Psoas muscle (tissue), 8 donors: ENCODE measurements around the gene RGS3. TPM values are rescaled to one million over a fixed set of nuclear protein-coding genes. Genes with fewer than 3 reads are reported as not detected.

ENCODE experiments used
- ATAC-seq, 4 donors: fragments of 200-7000 bp; cut with Tn5 transposase; one replicate each; pipeline ENCODE4 v1.9.1; 2020; ENCODE audit warnings: moderate library complexity in 3 of 4, mild to moderate bottlenecking in 2 of 4
- DNase-seq, 2 donors: peaks; one replicate each; pipeline ENCODE4 v3.0.0-alpha.2; 2020
- H3K27ac ChIP-seq: fragments of 200-600 bp; one replicate; pipeline ENCODE4 v1.8.0; 2022
- H3K27me3 ChIP-seq, 3 donors: fragments of 200-600 bp in 1 of 3; one replicate each; pipeline versions ENCODE4 v1.6.1 to v1.8.0; 2013 to 2022; ENCODE audit warnings: low read length in 2 of 3, mild to moderate bottlenecking in 2 of 3, moderate library complexity in 1 of 3; ENCODE audit not compliant: insufficient read depth in 3 of 3
- H3K36me3 ChIP-seq, 2 donors: fragments of 200-600 bp in 1 of 2; one replicate each; pipeline versions ENCODE4 v1.6.1 to v1.8.0; 2013 to 2022; ENCODE audit warnings: low read depth in 1 of 2, mild to moderate bottlenecking in 1 of 2, moderate library complexity in 1 of 2; ENCODE audit not compliant: insufficient read depth in 1 of 2
- H3K4me1 ChIP-seq: fragments of 200-600 bp; one replicate; pipeline ENCODE4 v1.8.0; 2022
- H3K4me3 ChIP-seq: fragments of 200-600 bp; one replicate; pipeline ENCODE4 v1.8.0; 2022; ENCODE audit warnings: mild to moderate bottlenecking
- H3K9me3 ChIP-seq: fragments of 200-600 bp; one replicate; pipeline ENCODE4 v1.8.0; 2022
- CTCF ChIP-seq: fragments of 200-600 bp; IDR thresholded peaks from one replicate; pipeline ENCODE4 v1.8.0; 2022; ENCODE audit warnings: antibody characterized with exemption
- WGBS, 3 donors: extraction: QIAGEN DNeasy Blood & Tissue Kit; methylation state at CpG; one replicate each; pipeline versions ENCODE4 v1.1.6 to v1.1.7; 2013; 5-methylcytosine and 5-hydroxymethylcytosine counted together
- intact Hi-C, 2 donors: fragments of 100-400 bp; cut with DNase I; formaldehyde crosslinking; loops; one replicate each; pipeline versions ENCODE4 v1.11.0 to v1.14.2; 2022
- polyA plus RNA-seq, 3 donors: library from polyadenylated mRNA; stranded (reverse); fragments of 200-250 nt; gene quantifications; one replicate each; pipeline ENCODE4 v1.2.3, GENCODE V29; 2013
- total RNA-seq, 4 donors: library from RNA; stranded (reverse); fragmentation: NEBNext Ultra II Directional in 2 of 4; extraction: Animal tissue kit (Norgen Biotek cat#: 25700) in 2 of 4; gene quantifications; one replicate each; pipeline versions ENCODE4 v1.2.1 to v1.2.4, GENCODE V29; 2021 to 2023
- donor health status: healthy with polysubstance abuse.
- donor health status: DM: no; HTN: no; CAD: no; lungs with moderate emphysema.
- donor health status: Bipolar disorder and iron deficiency.
- donor health status: healthy.
- donor health status: DM: yes; HTN: yes; CAD: no.
- donor health status: DM: no; HTN: no; CAD: no.
- donor health status: DM: no; HTN: no; CAD: no.
- donor health status: DM: yes; HTN: yes; CAD: no.

RGS3 gene
- total and polyA plus RNA-seq, 7 donors = 7.1 to 38.1 (median 14.6) TPM

- Histone ChIP-seq H3K27me3 (no peaks in the 10 kb centered on the region), H3K4me1 (peaks cover 34% of the 10 kb centered on the region), H3K9me3 (no peaks in the 10 kb centered on the region), H3K36me3 (peaks cover 0 to 15% of the 10 kb centered on the region in 2 donors), H3K4me3 (no peak overlapping the region), H3K27ac (no peak overlapping the region)
- no peak for TF ChIP-seq CTCF
- DNase-seq (peak in 1 of 2 donors; percentile 35), ATAC-seq (no peak)
- 93 to 94% (median 94%) methylated on average over 31 of the region's 31 CpGs for WGBS, 3 donors
- intact Hi-C loops = no loop called here
These were observed 120.2 kb downstream of the RGS3 start for GRCh38 chr9:113583511-113584427.

DNA sequence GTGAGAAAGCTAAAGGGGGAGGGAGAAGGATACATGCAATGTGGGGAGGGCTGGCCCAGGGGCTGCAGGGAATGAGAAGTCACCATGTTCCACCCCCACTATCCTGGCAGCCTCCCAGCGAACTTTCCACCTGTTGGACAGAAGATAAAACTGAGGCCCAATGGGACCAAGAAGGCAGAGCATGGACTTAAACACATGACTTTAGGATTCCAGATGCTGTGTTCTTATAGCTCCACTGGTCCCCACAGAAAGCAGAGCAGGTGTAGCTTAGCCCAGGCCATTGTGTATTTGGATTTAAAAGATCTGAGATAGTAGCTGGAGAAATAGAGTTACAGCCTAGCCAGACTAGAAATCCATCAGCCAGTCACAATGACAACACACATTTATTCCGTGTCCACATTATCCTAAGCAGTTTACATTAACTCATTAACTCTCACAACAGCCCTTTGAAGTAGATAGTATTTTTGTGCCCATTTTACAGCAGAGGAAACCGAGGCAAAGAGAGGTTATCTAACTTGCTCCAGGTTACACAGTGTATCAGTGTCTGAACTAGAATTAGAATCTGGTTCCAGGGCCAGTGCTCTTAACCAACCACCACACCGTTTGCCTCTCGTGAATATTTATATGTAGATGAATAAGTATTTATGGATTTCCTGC is 121.0 kb downstream of the RGS3 start:
- H3K27me3 ChIP-seq = no peaks in the 10 kb centered on the region
- peaks cover 26% of the 10 kb centered on the region for H3K4me1 ChIP-seq
- ATAC-seq (no peak), DNase-seq (no peak)
- no peak overlapping the region for H3K27ac ChIP-seq
- H3K36me3 ChIP-seq = peaks cover 0 to 15% of the 10 kb centered on the region in 2 donors
- 92 to 95% (median 95%) methylated on average over 5 of the region's 5 CpGs for WGBS, 3 donors
- intact Hi-C loops = no loop called here
- TF ChIP-seq CTCF = no peak
- H3K9me3 ChIP-seq = no peaks in the 10 kb centered on the region
- no peak overlapping the region for H3K4me3 ChIP-seq

DNA sequence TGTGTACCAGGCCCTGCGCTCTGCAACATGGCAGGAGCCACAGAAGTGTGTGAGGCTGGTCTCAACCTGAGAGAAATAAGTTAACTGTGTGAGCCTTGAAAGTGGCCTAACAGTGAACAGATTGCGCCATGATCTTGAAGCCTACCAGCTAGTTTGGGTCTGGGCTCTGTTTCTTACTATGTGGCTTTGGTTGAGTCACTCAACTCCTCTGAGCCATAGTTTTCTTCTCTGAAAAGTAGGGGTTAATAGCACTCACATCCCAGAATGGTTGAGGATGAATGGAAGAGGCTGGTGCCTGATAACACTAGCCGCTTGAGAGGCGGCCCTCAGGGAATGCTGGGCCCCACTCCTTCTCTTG is 121.5 kb downstream of the RGS3 start:
- Histone ChIP-seq H3K36me3 (peaks cover 0 to 15% of the 10 kb centered on the region in 2 donors), H3K9me3 (no peaks in the 10 kb centered on the region), H3K27me3 (no peaks in the 10 kb centered on the region), H3K27ac (no peak overlapping the region), H3K4me3 (no peak overlapping the region), H3K4me1 (peaks cover 21% of the 10 kb centered on the region)
- intact Hi-C loops = no loop called here
- DNase-seq (peak in 1 of 2 donors; percentile 2), ATAC-seq (no peak)
- 94 to 99% (median 97%) methylated on average over 4 of the region's 4 CpGs for WGBS, 3 donors
- no peak for TF ChIP-seq CTCF

GRCh38 chr9:113585555-113585954 is 122.0 kb downstream of the RGS3 start:
- no peaks in the 10 kb centered on the region for H3K9me3 ChIP-seq
- H3K4me1 ChIP-seq = peaks cover 16% of the 10 kb centered on the region
- no peak overlapping the region for H3K4me3 ChIP-seq
- no peaks in the 10 kb centered on the region for H3K27me3 ChIP-seq
- no peak for TF ChIP-seq CTCF
- ATAC-seq (no peak), DNase-seq (peak in 1 of 2 donors; percentile 9)
- intact Hi-C loops = no loop called here
- WGBS, 3 donors = 92 to 97% (median 95%) methylated on average over 2 of the region's 2 CpGs
- peaks cover 0 to 15% of the 10 kb centered on the region in 2 donors for H3K36me3 ChIP-seq
- H3K27ac ChIP-seq = no peak overlapping the region
